ENCODE data around the gene ABTB2.
"Not testable (repeated sequence)": the region's sequence is repeated elsewhere in the genome, so short reads cannot be mapped to it uniquely, and the experiment has no call there.

The ABTB2 gene

DNA sequence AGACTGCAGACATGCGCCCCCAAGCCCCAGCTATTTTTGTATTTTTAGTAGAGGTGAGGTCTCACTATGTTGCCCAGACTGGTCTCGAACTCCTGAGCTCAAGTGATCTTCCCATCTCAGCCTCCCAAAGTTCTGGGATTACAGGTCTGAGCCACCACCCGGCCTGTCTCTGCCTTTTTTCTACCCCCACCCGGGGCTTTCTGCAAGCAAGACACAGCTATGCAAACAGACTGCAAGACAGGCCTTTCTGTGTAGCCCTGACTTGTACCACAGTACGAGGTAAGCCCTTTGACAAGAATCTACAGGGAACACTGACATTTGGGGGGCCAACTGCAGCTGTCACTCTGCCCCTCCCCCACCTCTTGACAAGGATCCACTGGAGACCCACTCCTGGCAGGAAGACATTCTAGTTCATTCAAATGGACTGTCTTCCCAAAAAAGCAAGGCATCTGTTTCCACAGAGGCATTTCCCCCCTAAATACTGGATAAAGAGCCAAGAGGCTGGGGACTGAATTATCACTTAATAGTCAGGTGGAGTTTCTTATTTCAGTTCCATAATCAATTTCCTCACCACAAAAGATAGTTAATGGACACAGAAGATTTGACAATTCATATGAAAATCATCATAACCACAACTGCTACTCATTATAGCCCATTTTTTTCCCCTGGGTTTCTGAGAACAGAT lies 118.2 kb downstream of the ABTB2 start:
- DNase-seq (ENCODE audit: low read depth in 2 of 2), result no peak

DNA sequence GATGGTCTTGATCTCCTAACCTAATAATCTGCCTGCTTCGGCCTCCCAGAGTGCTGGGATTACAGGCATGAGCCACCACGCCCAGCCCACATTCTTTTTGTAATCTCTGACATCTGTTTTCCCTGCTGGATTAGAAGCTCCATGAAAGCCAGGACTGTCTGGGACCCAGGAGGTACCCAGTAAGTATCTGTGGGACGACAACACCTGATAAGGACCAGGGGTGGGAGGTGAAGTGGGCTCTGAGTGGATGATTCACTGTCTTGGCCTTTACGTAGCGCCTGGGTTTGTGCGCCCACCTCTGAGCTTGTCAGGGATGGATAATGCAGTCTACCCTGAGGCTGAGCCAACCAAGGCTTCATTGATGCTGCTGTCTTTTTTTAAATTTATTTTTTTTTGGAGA lies 118.8 kb downstream of the ABTB2 start:
- DNase-seq (ENCODE audit: low read depth in 2 of 2), result no peak

DNA sequence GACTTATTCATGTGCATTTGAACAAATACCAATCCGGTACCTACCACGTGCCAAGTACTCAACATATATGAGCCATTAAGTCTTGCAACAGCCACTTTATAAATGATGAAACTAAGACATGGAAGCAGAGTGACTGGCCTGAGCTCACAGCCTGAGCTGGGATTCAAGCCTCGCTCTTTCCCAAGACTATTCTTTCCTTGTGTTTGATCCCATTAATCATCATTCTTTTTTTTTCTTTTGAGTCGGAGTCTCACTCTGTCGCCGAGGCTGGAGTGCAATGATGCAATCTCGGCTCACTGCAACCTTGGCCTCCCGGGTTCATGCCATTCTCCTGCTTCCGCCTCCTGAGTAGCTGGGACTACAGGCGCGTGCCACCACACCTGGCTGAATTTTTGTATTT lies 119.3 kb downstream of the ABTB2 start:
- DNase-seq (ENCODE audit: low read depth in 2 of 2), result no peak

DNA sequence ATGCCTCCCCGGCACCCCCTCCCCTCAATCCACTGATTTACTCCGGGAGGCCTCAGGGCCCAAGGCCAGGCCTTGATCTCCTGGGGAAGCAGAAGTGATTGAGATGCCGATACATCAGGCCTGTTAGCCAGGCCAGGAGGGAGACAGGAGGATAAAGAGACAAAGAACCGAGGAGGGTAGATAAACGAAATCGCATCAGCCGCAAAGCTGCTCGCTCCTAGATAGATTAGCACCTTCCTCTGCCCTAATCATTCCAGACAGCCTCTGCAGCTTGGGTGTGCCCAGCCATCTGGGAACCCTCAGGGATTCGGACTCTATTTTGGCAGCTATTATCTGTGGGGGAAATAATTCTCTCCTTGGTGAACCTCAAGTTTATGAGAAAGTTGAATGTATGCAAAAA lies 121.2 kb downstream of the ABTB2 start:
- no peak for DNase-seq (ENCODE audit: low read depth in 2 of 2)

DNA sequence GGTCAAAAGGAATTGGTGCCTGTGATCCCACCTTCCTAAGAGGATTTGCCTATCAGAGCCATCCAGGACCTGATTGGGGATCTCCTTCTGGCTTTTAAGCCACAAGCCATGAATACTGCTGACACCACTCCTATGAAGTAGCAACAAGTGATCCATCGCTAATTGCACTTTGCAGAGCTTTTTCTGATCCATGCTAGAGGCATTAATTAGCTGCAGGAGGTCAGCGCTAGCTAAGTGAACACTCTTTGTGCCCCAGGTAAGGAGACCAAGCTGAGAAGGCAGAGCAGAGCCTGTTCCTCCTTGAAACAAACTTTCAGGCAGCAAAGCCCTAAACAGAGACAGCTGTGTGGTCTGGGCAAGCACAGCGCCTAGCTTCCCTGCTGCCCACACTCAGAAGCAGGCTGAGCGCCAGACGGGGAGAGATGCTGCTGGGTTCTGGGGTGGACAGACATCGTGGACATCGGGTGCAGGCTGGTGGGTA lies 122.2 kb downstream of the ABTB2 start:
- DNase-seq (ENCODE audit: low read depth in 2 of 2), result no peak

DNA sequence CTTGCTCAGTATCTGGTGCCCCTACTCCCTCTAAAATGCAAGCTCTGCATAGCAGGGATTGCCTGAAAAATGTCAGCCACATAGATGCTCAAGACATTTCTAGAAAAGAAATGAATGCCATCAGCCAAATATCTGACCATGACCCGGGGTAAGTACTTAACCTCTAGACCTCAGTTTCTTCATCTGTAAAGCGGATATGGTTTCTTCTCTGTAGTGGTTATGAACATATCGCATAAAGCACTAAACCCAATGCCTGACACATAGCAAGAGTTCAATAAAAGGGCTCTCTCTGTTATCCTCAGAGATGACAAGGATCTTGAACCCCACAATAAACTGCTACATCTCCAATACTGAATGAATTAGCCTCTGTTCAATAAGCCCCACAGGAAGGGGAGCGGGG lies 122.6 kb downstream of the ABTB2 start:
- DNase-seq (ENCODE audit: low read depth in 2 of 2), result no peak

DNA sequence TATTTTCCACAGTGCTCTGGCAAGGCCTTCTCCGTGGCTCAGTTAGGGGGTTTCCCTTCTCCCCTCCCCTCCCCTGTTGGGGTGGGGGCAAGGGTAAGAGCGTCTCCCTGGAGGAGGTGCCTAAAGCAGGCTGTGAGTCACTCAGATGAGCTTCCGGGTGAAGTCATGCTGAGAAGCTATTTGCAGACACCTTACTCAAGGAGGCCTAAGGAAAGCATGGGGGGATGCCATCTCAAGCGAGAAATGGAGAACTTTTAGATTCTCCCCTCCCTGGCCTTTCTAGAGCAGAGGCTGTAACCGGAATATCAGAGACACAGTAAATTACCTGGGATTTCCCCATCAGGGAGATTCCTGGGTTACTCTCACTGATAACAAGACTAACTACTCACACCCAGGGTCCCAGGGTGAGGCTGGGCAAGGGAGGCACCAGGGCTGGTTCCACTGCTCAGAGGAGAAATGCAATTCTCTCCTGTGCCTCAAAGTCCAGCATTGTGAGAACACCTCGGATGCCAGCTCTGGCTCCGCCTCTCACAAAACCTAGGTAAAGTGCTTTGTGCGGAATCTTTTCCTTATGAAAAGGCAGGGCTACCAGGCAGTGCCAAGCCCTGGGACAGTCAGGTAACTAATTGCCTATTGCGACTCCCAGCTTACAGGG lies 123.6 kb downstream of the ABTB2 start:
- peak; percentile 45 to 55 for DNase-seq (ENCODE audit: low read depth in 2 of 2)

DNA sequence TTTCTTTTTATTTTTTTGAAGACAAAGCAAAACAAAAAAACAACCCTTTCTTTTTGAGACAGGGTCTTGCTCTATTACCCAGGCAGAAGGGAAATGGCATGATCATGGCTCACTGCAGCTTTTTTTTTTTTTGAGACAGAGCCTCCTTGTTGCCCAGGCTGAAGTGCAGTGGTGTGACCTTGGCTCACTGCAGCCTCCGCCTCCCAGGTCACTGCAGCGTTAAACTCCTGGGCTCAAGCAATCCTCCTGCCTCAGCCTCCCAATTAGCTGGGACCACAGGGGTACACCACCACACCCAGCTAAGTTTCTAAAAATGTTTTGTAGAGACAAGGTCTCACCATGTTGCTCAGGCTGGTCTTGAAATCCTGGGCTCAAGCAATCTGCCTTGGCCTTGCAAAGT lies 124.6 kb downstream of the ABTB2 start:
- DNase-seq (ENCODE audit: low read depth in 2 of 2), result no peak

DNA sequence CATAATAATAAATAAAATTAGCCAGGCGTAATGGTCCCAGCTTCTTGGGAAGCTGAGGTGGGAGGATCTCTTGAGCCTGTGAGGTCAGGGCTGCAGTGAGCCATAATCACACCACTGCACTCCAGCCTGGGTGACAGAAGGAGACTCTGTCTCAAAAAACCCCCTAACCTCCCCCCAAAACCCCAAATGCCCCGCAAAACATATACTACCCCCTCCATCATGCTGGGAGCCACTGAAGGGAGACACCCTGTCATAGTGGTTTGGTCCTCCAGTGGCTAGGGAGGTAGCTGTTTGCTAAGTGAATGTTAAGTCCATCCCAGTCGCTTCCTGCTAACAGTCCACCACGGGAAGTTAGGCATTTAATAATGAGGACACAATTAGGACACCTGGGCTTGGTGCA lies 125.0 kb downstream of the ABTB2 start:
- no peak for DNase-seq (ENCODE audit: low read depth in 2 of 2)

DNA sequence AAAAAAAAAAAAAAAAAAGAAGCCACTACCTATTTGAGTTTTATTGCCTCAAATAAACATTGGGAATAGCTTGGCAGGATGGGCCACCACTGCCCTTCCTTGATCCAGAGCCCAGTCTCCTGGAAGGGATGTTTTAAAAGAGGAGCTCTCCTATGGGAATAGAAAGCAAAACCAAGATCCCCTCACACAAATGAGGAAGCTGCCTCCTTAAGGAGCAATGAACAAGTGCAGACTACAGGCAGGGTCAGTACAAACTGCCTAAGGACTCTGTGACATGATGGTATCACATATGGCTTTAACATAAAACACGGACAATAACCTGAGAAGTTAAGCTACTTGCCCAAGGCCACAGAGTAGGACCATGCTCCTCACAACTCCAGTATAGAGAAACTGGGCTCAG lies 131.6 kb downstream of the ABTB2 start:
- no peak for DNase-seq (ENCODE audit: low read depth in 2 of 2)

DNA sequence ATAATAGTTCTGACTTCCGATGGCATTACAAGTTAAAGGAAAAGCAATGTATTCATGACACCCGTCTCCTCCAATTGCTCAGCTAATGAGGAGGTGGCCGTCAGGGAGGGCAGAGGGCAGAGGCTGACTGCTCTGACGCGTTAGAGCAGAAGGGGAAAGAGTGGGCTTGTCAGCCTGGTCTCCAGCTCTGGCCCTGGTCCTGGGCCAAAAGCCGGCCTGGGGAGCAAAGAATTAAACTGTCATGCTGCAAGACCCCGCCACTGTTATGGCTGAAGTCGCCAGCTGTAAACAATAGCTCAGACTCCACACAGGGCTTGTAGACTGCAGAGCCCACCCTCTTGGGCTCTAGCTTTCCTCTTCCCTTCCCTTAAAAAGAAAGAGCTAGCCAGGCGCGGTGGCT lies 132.7 kb downstream of the ABTB2 start:
- no peak for DNase-seq (ENCODE audit: low read depth in 2 of 2)

DNA sequence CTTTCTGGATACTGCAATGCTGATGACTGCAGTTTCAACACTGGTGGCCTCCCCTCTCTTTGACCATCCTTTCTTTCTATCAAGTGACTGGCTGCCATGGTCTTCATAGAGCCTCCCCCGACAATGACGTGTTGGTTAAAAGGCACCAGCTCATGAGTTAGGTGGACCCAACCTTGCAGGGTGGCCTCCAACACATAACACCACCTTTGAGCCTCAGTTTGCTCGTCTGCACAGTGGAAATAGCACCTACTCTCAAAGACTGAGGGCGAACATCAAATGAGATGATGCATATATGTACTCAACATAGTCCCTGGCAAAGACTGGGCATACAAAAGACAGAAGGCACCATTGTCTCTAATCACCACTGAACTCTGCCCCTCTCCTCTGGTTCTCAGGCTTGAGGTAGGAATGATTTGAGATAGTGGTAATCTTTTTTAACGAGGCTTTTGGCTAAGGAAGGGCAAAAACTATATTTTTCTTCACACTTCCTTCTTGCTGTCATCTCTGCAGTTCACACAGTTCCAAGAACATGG lies 133.3 kb downstream of the ABTB2 start:
- DNase-seq (ENCODE audit: low read depth in 2 of 2), result no peak

DNA sequence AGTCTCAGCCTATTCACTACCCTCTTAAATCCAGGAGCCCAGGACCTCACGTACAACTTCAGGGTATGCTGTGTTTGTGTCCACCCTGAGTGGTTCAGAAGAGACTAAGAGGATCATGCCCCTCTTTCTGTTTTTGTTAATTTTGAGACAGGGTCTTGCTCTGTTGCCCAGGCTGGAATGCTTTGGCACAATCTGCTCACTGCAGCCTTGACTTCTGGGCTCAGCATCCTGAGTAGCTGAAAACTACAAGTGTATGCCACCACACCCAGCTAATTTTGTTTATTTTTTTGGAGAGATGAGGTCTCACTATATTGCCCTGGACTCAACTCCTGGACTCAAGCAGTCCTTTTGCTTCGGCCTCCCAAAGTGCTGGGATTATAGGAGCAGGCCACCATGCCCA lies 133.9 kb downstream of the ABTB2 start:
- no peak for DNase-seq (ENCODE audit: low read depth in 2 of 2)

DNA sequence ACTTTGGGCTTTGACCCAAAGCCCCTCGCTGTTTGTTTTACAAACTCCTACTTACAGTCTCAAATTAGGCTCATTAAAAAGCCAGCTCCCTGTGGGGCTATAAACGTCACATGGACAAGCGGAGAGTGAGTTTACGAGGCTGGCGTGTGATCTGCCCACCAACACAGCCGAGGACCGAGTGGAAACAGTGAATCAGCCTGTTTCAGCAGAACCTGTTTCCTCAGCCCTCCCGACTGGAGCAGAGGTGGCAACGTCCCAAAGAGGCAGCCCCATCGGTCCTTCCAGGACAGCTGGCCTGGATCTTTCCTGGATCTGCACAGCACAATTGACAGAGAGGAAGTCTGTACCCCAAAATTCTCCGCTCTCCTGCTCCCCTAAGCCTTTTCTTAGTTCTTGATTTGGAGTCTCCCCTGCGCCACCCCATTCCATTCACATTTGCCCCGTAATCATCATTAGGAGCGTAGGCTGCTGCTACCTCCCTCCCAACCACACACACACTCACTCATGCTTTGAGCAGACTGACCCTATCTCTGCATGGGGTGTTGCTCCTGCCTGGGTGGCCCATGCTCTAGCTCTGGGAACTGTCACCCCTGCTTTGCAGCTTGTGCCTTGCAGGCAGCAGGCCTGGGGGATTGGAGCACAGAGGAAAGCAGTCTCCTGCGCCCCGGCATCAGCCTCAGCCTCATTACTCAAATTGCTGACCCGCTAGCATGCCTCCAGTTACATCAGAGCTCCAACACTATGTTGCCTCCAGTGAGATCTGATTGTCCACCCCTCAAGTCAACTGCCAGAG lies 134.6 kb downstream of the ABTB2 start:
- DNase-seq (ENCODE audit: low read depth in 2 of 2), result no peak

DNA sequence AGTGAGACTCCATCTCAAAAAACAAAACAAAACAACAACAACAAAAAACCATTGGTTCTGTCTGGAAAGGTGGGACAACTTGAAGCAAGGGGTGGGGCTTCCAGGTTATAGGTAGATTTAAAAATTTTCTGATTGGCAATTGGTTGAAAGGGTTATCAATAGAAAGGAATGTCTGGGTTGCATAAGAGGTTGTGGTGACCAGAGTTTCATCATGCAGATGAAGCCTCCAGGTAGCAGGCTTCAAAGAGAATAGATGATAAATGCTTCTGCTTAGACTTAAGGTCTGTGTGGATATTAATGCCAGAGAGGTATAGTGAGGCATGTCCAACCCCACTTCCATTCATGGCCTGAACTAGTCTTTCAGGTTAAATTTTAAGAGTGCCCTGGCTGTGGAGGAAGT lies 135.8 kb downstream of the ABTB2 start:
- DNase-seq (ENCODE audit: low read depth in 2 of 2), result no peak

DNA sequence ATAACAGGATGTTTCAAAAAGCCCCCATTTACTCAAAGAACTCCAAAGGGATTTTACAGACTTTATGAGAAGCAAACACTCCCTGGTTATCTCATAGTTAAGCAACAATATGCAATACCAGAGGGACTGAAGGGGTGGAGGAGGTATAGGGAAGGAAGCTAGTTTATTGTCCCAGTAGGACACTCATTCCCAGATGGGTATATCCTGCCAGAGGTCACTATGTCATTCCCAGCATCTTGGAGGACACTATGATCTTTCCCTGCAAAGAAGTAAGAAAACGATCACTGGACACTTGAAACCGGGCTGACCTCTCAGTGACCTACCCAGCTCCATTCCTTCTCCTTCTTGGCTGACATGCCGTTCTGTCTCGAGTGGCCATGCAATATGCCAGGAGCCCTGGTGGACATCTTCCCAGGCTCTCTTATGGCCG lies 137.9 kb downstream of the ABTB2 start:
- no peak for DNase-seq (ENCODE audit: low read depth in 2 of 2)

DNA sequence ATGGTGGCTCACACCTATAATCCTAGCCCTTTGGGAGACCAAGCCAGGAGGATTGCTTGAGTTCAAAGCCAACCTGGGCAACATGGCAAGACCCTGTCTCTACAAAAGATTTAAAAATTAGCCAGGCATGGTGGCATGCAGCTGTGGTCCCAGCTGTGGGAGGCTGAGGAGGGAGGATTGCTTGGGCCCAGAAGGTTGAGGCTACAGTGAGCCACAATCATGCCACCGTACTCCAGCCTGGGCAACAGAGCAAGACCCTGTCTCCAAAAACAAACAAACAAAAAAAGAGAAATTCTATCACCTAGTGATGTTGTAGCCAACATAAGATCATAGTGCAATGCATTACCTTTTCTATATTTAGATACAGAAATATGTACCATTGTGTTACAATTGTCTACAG lies 138.5 kb downstream of the ABTB2 start:
- DNase-seq (ENCODE audit: low read depth in 2 of 2), result no peak

DNA sequence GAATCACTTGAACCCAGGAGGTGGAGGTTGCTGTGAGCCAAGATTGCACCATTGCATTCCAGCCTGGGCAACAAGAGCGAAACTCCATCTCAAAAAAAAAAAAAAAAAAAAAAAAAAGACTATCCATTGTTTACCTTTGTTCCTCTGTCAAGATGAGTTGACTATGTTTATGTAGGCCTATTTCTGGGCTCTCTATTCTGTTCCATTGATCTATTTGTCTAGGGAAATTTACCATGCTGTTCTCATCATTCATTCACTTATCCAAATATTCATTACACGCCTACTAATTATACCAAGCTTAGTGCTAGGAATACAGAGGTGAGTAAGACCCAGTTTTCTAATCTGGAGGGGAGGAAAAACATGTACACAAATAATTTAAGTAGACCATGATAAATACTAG lies 139.1 kb downstream of the ABTB2 start:
- not testable (repeated sequence) for DNase-seq (ENCODE audit: low read depth in 2 of 2)

DNA sequence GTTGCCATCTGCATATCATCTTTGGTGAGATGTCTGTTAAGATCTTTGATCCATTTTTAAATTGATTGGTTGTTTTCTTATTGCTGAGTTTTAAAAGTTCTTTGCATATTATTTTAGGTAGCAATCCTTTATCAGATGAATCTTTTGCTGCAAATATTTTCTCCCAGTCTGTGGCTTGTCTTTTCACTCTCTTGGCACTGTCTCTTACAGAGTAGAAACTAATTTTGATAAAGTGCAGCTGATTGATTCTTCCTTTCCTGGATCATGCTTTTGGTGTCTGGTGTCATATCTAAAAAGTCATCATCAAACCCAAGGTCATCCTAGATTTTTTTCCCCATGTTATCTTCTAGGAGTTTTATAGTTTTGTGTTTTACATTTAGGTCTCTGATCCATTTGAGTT lies 139.7 kb downstream of the ABTB2 start:
- DNase-seq (ENCODE audit: low read depth in 2 of 2), result no peak

DNA sequence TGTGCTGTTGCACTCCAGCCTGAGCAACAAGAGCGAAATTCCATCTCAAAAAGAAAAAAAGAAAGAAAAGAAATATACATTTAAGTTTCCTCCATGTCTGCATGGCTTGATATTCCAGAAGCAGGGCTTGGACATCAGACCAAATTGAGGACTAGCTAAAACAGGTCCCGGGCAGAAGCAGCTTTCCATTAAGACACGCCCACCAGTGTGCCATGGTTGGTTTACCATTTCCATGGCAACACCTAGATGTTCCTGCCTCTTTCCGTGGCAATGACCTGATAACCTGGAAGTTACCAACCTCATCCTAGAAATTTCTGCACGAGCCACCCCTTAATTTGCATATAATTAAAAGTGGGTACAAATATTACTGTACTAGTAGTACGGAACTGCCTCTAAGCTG lies 141.1 kb downstream of the ABTB2 start:
- no peak for DNase-seq (ENCODE audit: low read depth in 2 of 2)

DNA sequence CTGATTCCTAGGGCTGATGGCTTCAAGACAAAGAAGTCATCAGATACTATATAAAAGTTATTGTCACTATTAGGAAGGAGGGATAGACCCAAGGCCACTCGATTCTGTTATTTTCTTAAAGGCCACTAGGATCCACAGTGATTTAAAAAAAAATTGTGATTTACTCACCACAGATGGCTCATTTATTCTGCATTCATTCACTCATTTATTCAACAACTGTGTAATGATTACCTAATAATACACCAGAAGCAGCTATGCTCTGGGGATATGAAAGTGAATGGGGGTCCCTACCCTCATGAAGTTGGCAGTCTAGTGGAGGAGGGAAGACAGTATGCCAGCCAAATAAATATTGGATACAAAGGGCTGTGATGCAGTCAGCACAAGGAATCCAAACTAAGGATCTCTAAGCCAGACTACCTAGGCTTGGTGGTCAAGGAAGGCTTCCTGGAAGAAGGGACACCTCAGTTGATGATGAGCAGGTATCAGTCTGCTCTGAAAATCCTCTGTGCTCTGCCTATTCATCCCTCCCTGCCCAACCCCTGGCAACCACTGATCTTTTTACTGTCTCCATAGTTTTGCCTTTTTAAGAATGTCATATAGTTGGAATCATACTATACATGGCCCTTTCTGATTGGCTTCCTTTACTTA lies 141.9 kb downstream of the ABTB2 start:
- no peak for DNase-seq (ENCODE audit: low read depth in 2 of 2)
